Measurements from ENCODE around the gene CCDC66.
A peak's percentile ranks its signal among the peaks of the same experiment; 100 is the strongest.

CCDC66 gene

GRCh38 chr3:56556908-56557830, at the start of gene CCDC66:
TSS of gene CCDC66 (plus strand) at chr3:56557175. CDS start at chr3:56557243, 68 bp downstream.
- peak; percentile 93 for DNase-seq (ENCODE audit: extremely low spot score)
- ChIA-PET POLR2A (interaction anchor here (0.7 to 1.5 kb wide), 5 partner anchors 9 to 85 kb away, joined by 3 to 5 read pairs (median 4); no protein-coding TSS in a partner anchor), CTCF (interaction anchor here (1.2 kb wide), 1 partner anchor 417 kb away, joined by 3 read pairs; no protein-coding TSS in a partner anchor)
- TF ChIP-seq BHLHE40 (IDR thresholded peaks at IDR 0.05; ENCODE audit: borderline replicate concordance): no peak
- no peak for TF ChIP-seq ZNF384 (IDR thresholded peaks at IDR 0.05)
- no peak for TF ChIP-seq FOXA1 (IDR thresholded peaks at IDR 0.05)
- peak; percentile 83 for TF ChIP-seq FOXK2 (IDR thresholded peaks at IDR 0.05)
- no peak for TF ChIP-seq TARDBP (IDR thresholded peaks at IDR 0.05)
- no peak for TF ChIP-seq SP1 (IDR thresholded peaks at IDR 0.05)
- TF ChIP-seq, protein P1, sequence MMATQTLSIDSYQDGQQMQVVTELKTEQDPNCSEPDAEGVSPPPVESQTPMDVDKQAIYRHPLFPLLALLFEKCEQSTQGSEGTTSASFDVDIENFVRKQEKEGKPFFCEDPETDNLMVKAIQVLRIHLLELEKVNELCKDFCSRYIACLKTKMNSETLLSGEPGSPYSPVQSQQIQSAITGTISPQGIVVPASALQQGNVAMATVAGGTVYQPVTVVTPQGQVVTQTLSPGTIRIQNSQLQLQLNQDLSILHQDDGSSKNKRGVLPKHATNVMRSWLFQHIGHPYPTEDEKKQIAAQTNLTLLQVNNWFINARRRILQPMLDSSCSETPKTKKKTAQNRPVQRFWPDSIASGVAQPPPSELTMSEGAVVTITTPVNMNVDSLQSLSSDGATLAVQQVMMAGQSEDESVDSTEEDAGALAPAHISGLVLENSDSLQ (IDR thresholded peaks at IDR 0.05): no peak
- TF ChIP-seq L3MBTL2 (conservative IDR thresholded peaks at IDR 0.05): peak; percentile 100
- 0 out of 2 replicates have a peak, but pooled peaks have one; percentile 22 for TF ChIP-seq NFRKB (IDR thresholded peaks at IDR 0.05)
- TF ChIP-seq CTBP1 (IDR thresholded peaks at IDR 0.05; ENCODE audit: borderline replicate concordance): no peak
- TF ChIP-seq SUZ12 (IDR thresholded peaks at IDR 0.05): no peak
- TF ChIP-seq LEF1 (IDR thresholded peaks at IDR 0.05; ENCODE audit: borderline replicate concordance): no peak
- TF ChIP-seq ELF4 (IDR thresholded peaks at IDR 0.05): peak; percentile 33; the same call in 1 of the 2 replicates
- TF ChIP-seq FOXM1 (IDR thresholded peaks at IDR 0.05; ENCODE audit: borderline replicate concordance): no peak
- no peak; the same call in 1 of the 2 replicates for TF ChIP-seq HDGF (IDR thresholded peaks at IDR 0.05; ENCODE audit: borderline replicate concordance)
- TF ChIP-seq ARNT (IDR thresholded peaks at IDR 0.05): no peak

DNA sequence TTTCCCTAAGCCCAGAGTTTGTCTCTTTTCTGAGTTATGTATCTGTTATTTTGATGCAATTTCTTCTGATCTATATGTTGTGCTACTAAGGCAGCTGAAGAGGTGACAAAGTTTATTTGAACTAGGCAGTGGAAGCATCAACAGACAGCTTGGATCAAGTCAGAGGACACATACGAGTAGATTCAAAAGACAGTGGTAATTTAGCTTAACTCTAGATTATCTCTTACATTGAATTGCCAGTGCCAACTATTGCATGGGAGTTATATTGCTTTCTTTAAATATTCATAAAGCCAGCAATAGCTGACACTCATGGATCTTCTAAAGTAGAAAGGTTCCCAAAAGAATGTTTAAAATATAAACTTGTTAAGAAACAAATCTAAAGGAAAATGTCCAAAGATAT, 37.3 kb upstream of the CCDC66 start:
- ChIA-PET POLR2A (no interaction called here), CTCF (no interaction called here)
- DNase-seq (ENCODE audit: extremely low spot score): no peak
- TF ChIP-seq NFRKB (IDR thresholded peaks at IDR 0.05) (no peak), L3MBTL2 (conservative IDR thresholded peaks at IDR 0.05) (no peak), FOXA1 (IDR thresholded peaks at IDR 0.05) (no peak), ZNF384 (IDR thresholded peaks at IDR 0.05) (no peak), HDGF (IDR thresholded peaks at IDR 0.05; ENCODE audit: borderline replicate concordance) (no peak), ELF4 (IDR thresholded peaks at IDR 0.05) (no peak), ARNT (IDR thresholded peaks at IDR 0.05) (no peak), BHLHE40 (IDR thresholded peaks at IDR 0.05; ENCODE audit: borderline replicate concordance) (no peak), LEF1 (IDR thresholded peaks at IDR 0.05; ENCODE audit: borderline replicate concordance) (no peak), CTBP1 (IDR thresholded peaks at IDR 0.05; ENCODE audit: borderline replicate concordance) (no peak), FOXM1 (IDR thresholded peaks at IDR 0.05; ENCODE audit: borderline replicate concordance) (no peak), FOXK2 (IDR thresholded peaks at IDR 0.05) (no peak), TARDBP (IDR thresholded peaks at IDR 0.05) (no peak), SP1 (IDR thresholded peaks at IDR 0.05) (no peak)
- TF ChIP-seq, protein P1 (IDR thresholded peaks at IDR 0.05): no peak

GRCh38 chr3:56522374-56522773, 34.6 kb upstream of the CCDC66 start:
- TF ChIP-seq FOXK2 (IDR thresholded peaks at IDR 0.05) (no peak), CTBP1 (IDR thresholded peaks at IDR 0.05; ENCODE audit: borderline replicate concordance) (no peak)
- POLR2A ChIA-PET: no interaction called here
- DNase-seq (ENCODE audit: extremely low spot score): no peak
- CTCF ChIA-PET: no interaction called here

DNA sequence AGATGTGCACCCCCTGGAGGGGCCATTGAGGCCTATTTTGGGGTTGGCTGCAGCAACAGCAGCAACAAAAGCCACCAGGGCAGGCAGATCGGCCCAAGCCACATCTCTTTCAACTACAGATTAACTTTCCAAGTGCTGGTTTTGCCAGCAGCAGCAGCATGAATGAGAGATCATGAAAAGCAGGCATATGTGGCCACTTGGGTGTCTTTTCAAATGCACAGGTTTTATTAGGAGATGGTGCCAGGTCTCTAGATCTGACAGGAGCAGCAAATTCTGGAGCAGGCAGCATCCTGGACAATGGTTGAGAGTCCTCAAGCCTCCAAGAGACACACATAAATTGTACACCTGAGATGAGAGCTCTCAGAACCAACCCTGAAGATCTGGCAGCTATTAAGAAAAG, 31.7 kb upstream of the CCDC66 start:
- POLR2A ChIA-PET: no interaction called here

GRCh38 chr3:56536735-56537134, 20.2 kb upstream of the CCDC66 start:
- ChIA-PET CTCF (interaction anchor here (0.5 kb wide), 1 partner anchor 721 kb away, joined by 3 read pairs; no protein-coding TSS in a partner anchor), POLR2A (no interaction called here)
- no peak for DNase-seq (ENCODE audit: extremely low spot score)
- TF ChIP-seq FOXM1 (IDR thresholded peaks at IDR 0.05; ENCODE audit: borderline replicate concordance) (no peak), BHLHE40 (IDR thresholded peaks at IDR 0.05; ENCODE audit: borderline replicate concordance) (no peak), ARNT (IDR thresholded peaks at IDR 0.05) (no peak), FOXK2 (IDR thresholded peaks at IDR 0.05) (no peak), L3MBTL2 (conservative IDR thresholded peaks at IDR 0.05) (no peak), NFRKB (IDR thresholded peaks at IDR 0.05) (no peak), FOXA1 (IDR thresholded peaks at IDR 0.05) (no peak), ELF4 (IDR thresholded peaks at IDR 0.05) (no peak), SP1 (IDR thresholded peaks at IDR 0.05) (no peak), SUZ12 (IDR thresholded peaks at IDR 0.05) (no peak), HDGF (IDR thresholded peaks at IDR 0.05; ENCODE audit: borderline replicate concordance) (no peak), CTBP1 (IDR thresholded peaks at IDR 0.05; ENCODE audit: borderline replicate concordance) (no peak), ZNF384 (IDR thresholded peaks at IDR 0.05) (no peak), TARDBP (IDR thresholded peaks at IDR 0.05) (no peak), LEF1 (IDR thresholded peaks at IDR 0.05; ENCODE audit: borderline replicate concordance) (no peak)
- TF ChIP-seq, protein P1 (IDR thresholded peaks at IDR 0.05): no peak

More for the DNA sequence above, 31.7 kb upstream of the CCDC66 start:
- TF ChIP-seq CTBP1 (IDR thresholded peaks at IDR 0.05; ENCODE audit: borderline replicate concordance): no peak
- no peak for TF ChIP-seq NFRKB (IDR thresholded peaks at IDR 0.05)
- TF ChIP-seq, protein P1 (IDR thresholded peaks at IDR 0.05): no peak
- TF ChIP-seq L3MBTL2 (conservative IDR thresholded peaks at IDR 0.05): no peak
- no peak for TF ChIP-seq ARNT (IDR thresholded peaks at IDR 0.05)
- no peak for TF ChIP-seq SUZ12 (IDR thresholded peaks at IDR 0.05)
- TF ChIP-seq FOXM1 (IDR thresholded peaks at IDR 0.05; ENCODE audit: borderline replicate concordance): no peak
- no peak for TF ChIP-seq SP1 (IDR thresholded peaks at IDR 0.05)
- no peak for DNase-seq (ENCODE audit: extremely low spot score)
- CTCF ChIA-PET: interaction anchor here (1.1 kb wide), 1 partner anchor 275 kb away, joined by 3 read pairs; no protein-coding TSS in a partner anchor

Data from HEK293T (cell line).